ENCODE data around the gene PIP5KL1.

PIP5KL1 gene

DNA sequence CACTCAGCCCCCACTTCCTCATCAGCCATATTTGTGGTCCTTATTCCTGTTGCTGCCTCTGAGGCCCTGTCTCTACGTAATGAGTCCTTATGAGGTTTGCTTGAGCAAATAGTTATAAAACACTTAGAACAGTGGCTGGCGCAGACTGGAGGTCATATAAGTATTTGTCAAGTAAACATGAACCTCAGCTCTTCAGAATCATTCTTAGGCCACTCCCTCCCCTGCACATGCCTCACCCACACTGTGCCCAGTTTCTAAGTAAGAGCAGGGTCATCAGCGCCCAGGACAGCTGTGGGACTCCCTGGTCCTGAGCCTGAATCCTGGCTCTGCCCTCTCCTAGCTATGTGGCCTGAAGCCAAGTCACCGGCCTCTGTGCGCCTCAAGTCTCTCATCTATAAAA, 17.7 kb downstream of the PIP5KL1 start:
- DNase-seq = no peak

DNA sequence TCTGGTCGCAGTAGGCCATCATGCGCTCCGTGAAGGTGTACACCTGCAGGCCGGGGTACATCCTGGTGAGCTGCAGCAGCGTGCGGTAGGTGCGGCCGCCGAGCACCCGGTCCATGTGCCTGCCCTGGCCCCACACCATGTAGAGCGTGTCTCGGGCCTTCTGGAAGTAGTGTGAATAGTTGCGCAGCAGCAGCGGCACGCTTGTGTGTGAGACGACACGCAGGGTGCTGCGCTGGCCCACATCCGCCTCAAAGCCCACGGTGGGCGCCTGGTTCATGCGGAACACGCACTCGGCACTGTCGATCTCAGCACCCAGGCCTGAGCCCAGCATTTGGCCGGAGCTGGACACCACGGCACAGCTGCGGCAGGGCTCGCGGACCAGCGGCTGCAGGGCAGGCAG, 18.3 kb downstream of the PIP5KL1 start:
- DNase-seq = no peak

DNA sequence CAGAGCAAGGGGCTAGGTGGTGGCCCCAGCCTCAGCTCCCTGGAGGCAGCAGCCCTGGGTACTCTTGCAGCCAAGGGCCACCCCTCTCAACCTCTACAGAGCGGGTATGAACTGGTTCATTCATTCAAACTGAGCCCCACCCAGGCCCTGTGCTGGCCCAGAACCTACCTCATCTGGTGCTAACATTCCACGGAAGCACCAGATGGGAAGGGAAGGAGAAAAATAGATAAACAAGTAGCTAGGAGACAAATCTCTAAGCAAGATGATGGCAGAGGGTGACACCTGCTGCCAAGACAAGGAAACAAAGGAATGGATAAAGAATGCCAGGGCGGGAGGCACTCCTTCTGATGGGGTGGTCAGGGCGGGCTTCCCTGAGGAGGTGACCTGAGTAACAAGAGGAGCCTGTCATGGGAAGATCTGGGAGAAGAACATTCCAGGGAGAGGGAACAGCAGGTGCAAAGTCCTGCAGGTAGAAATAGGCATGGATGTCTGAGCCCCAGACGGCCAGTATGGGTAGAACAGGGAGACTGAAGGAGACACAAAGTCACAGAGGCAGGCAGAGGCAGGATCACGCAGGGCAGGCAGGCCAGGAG, 19.9 kb downstream of the PIP5KL1 start:
- DNase-seq = no peak

DNA sequence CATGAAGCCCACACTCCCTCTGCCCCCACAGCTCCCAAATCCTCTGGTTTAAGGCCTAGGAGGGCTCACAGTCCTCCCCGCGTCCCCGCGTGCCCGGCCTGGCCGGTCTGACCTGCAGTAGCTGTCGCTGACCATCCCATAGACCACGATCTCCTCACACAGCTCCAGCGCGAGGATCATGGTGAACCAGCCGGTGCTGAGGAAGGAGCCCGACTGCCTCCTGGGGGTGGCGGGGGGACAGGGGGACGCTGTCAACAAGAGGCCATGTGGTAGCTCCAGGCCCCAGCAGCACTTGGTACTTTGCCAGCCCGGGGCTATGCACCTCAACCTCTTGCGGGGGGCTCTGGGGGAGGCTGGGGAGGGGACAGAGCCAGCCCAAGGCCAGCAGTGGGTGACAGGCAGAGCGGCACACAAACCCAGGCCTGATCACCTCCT, 20.7 kb downstream of the PIP5KL1 start:
- DNase-seq = no peak

DNA sequence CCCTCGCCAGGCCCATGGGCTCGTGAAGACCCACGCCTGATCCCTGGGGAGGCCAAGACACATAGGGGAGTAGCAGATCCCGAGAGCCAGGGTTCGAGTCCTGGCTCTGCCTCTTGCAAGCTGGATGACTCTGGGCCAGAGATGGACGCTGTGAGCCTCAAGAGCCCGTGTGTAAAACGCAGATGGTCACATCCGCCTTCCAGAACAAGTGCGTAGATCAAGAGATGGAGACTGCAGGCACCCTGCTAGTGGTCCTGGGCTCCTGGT, 22.0 kb downstream of the PIP5KL1 start:
- no peak for DNase-seq

DNA sequence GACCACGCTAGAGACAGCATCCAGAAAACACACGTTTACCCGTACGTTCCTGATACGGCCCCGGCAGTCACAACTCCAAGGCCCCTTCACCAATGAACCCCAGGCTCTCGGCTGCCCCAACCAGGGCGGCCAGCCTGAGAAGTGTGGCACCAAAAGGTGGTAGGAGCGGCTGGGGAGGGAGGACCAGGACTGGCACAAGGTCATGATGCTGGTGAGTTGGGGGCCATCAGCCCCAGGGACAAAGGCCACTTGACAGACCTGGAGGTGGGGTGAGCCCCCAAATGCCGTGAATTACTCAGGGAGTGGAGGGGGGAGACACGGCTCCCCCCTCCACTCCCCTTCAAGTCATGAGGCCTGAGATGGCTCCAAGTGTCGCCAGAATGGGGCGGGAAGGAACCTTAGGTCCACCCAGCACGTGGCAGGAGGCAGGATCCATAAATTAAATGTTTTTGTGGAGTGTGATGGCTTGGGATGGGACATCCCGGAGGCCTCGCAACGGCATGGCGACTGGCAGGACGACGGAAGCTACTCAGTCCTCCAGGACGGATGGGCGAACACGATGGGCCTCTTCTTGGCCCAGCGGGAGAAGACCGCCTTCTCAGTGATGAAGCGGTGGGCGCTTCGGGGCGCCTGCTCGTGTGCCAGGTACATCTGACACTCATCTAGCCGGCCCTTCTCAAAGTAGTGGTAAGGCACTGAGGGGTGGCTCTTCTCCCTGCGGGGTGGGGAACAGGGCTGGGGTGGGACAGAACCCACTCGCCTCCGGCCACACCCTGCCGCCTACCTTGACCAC, 22.5 kb downstream of the PIP5KL1 start:
- DNase-seq = no peak

DNA sequence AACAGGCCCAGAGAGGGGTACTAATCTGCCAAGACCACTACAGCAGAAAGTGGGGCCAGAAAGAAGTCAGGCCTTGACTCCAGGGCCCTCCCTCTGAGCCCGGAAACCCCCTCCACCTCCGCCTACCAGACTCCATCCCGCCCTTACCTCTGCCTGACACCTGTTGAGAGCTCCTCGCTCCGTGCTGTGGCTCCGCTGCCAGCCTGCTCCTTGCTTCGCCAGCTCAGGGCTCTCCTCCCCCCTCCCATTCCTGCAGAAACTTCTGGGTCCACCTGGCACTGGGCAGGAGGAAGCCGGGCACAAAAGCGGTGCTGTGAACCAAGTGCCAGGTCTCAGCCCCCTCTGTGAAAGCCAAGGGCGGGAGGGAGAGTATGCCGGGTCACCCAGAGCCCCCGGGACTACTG, 24.8 kb downstream of the PIP5KL1 start:
- no peak for DNase-seq

DNA sequence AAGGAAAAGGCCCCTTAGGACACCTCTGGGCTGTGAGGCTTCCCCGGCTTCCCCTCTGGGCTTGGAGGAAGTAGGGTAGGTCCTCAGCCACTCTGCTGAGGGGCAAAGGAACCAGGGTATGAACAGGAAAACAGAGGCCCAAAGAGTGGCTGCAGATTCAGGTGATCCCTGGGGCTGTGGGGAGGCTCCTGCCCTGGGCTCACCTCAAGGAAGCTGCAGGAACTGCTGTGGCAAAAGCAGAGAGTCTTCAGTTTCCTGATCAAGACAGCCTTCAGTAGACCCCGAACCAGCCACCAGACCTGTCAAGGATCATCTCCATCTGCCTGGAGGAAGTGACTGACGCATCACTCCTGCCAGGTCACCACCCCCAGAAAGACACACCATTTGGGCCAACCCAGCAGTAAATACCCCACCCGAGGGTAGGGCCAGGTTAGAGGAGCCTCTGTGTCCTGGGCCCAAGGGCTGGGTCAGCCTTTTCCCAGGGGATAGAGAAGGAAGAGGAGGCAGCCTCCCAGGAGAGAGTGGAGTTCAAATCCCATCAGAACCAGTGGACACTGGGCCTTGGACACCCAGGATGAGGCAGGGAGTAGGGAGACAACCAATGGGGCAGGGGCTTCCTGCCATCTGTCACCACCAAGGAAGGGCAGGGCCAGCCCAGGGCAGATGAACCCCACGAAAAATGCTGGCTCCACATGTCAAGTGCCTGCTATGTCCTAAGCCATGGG, 25.4 kb downstream of the PIP5KL1 start:
- DNase-seq = peak; percentile 70

DNA sequence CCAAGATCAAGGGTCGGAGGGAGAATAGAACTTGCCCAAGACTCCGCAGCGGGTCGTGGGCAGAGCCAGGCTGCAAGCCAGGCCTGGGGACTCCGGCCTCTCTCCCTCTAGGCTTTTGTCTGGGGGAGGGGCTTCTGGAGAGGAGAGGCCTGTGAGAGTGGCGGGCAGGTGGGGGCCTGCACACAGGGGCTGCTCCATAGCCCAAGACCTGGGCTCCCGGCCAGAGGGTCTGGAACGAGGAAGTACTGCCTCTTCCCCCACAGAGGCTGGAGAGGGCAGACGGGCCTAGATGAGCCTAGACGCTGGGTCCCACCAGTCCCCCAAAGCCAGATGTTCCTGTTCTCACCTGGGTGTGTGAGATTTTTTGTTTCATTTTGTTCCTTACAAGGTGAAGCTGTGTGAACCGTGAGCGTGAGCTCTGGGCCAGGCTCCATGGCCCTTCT, 26.0 kb downstream of the PIP5KL1 start:
- peak; percentile 71 for DNase-seq

DNA sequence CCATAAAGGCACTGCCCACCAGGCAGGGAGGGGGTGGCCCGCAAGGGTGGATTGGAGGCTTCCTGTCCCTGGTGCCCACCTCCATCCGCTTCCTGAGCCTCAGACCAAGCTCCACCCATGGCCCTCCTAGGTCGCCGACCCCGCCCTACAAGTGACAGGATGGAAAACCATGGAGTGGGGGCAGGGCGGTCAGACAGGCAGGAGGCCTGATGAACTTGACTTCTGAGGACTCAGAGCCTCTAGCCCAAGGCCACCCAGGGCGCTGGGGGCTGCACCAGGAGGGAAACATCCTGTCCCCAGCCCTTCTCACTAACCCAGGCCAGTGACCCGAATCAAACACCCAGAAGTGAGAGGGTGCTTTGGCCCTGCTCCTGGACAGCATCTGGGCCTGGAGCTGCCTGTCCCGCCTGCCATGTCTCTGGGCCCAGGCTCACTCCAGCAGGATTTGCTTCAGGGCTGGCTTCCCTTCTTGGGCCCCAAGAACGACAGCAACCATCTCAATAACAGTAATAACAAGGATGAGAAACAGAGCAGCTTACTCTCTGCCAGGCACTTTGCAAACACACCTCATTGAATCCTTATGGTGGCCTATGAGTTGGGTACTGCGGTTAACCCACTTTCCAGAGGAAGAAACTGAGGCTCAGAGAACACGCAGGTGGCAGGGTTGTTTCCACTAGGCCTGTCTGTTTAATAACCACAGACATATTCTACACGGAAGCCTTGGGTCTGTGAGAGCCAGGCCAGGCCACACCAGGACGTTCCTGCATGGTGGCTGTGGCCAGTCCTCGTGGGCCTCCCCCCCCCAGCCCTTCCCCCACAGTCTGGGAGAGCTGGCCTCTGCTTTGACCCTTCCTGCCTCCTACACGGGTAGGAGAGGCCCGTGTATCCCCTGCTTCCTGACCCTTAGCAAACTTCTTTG, 26.8 kb downstream of the PIP5KL1 start:
- DNase-seq = peak; percentile 93

DNA sequence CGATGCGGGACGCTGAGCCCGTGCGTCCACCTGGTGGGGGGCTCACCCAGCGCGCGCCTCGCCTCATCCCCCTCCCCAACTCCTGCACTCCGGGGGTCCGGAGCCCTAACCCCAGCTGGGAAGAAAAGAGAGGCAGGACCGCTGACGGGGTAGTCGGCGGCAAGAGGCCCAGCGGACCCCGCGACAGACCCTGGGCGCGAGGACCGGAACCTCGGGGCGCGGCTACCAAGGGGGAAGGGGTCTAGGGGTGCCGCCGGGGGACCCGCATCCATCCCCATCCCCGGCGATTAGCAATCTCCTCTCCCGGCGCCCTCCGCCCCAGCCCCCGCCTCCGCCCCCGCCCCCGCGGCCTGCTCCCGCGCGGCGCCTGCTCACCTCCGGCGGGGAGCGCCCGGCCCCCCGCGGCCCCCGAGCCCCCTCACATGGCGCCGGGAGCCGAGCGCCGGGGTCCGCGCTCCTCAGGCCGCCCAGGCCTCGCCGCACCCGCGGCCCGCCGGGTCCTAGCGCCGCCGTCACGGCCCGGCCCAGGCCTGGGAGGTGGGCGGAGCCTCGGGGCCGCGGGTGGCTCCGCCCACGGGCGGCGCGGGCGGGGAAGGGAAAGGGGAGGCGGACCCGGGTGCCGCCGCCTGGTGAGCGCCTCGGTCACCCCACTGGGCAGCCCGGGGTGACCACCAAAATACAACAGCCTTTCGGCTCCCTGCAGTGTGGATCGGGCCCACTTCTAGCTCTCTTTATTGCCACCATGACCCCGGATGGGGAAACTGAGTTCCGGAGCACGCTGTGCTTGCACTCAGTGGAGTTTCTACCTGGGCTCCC, 31.2 kb downstream of the PIP5KL1 start, which contains the start of gene ST6GALNAC6:
TSS of gene ST6GALNAC6 (minus strand) at position 476 of the 816 bp plus-strand sequence. CDS start 1,622 bp downstream, outside the sequence.
- DNase-seq = peak; percentile 77

DNA sequence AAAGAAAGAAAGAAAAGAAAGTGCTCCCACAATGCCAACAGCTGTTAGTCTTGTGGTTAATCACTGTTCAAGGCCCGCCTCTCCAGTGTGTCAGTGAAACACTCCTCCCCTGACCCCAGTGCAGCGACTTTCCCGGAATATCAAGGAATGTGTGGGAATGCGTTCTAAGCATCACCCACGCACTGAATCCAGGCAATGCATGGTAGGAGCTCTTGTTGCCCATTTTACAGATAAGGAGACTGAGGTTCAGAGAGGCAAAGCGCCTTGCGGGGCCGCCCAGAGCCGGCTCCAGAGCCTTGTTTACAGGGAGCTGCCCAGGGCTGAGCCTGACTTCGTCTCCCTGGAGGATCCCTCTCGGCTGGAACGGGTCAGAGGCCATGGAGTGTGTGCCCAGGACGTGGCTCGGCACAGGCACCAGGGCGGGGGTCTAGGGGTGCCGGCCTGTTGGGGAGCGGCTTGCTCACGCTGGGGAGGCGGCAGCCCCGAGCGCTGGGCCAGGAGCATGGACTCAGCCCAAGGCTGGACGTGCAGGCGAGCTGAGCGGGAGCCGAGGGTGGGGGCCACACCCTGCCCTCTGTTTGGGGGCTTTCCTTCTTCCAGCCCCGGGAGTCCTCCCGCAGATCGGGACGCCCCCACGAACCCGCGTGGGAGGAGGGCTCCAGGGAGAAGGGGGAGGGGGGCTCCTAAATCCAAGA, 32.0 kb downstream of the PIP5KL1 start:
- no peak for DNase-seq

DNA sequence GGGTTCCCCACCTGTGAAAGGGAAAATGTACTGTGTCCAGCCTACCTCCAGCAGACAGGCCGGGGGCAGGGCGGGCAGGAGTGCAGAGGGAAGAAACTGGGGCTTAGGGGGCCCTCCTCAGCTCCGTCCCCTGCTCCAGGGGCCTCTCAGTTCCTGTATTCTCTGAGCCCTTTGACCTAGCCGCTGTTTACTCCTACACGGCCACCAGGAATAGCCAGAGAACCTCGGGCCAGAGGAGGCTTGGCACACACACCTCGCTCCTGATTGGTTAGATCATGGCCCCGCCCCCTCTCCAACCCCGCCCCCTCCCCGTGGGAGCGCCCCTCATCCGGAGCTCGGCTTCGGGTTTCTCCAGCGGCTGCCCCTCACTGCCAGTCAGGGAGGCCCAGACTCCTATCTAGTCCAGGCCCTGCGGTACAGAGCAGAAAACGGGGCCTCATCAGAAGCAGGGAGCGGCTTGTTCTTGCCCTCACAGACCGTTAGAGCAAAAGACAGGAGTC, 33.3 kb downstream of the PIP5KL1 start:
- no peak for DNase-seq

DNA sequence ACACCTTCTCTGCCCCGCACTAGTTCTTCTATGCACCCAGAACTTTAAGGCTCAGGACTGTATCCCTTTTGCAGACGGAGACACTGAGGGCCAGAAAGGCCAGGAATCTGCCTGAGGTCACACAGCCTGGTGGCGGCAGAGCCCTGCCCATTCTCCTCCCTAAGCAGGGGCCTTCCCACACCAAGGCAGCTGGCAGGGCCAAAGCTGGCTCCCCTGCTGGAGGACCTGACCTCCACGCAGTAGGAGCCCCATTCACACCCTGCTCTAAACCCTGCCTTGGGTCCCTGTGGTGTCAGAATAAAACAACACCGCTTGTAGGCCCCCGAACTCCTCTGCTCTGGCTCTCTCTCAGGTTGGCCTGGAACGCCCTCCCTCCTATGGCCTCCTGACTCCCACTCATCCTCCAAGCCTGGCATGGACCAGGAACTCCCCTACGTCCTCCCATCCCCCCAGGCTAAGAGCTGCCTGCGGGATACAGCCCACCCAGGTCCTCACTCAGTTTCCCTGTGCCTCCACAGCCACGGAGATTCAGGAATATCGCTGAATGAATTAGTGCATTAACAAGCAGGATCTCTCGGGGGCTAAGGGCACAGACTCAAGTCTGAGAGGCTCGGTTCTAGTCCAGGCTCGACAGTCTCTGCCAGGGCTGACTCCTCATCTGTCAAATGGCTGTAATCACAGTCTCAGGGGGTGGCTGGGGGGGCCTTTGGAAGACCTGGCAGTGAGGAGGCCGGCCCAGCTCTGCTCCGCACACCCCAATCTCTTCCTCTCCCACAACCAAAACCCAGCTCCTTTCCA, 34.0 kb downstream of the PIP5KL1 start:
- no peak for DNase-seq

DNA sequence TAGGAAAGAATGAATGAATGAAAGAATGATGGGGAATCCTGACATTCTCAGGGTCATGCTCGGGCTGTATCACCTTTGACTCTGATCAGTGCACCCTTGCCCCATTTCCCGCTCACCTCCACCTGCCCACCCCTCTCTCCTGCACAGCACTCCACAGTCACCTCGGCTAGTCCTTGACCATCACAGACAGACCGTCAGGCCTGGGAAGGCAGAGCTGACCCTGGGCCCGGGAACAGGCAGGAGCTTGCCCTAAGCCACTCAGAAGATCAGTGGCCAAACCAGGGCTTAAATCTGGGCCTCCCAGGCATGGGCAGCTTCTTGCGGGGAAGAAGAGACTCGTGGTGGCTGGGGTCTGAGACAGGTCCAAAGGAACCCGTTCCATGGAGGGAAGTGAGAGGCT, 34.8 kb downstream of the PIP5KL1 start:
- DNase-seq = no peak

DNA sequence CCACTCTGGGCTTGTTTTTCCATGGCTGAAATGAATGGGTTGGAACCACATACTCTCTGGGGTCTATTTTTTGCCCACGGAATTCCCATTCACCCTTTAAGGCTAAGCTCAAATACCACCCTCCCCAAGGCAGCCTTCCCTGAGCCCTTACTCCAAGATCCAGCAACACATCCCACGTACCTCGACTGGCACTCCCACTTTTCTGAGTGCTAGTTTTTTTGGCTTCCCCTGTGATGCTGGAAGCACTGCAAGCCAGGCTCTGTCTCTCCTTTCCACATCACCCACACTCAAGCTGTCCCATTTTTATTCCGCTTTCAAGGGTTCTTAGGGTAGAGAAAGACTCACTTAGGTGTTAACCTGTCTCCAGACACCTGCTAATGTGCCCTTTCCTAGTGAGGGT, 37.2 kb downstream of the PIP5KL1 start:
- DNase-seq = no peak

DNA sequence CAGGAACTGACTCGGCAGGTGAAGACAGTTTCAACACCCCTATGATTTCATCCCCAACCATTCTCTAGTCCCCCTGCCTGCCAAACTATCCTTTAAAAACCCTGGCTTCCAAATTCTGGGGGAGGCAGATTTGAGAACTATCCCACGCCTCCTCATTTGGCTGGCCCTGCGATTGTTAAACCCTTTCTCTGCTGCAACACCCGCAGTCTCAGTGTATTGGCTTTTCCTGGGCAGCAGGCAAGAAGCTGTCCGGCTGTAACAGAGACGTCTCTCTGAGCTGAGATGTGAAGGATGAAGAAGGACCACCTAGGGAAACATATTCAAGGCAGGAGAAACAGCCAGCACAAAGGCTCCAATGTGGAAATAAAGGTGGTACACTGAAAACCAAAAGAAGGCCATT, 37.7 kb downstream of the PIP5KL1 start:
- no peak for DNase-seq

DNA sequence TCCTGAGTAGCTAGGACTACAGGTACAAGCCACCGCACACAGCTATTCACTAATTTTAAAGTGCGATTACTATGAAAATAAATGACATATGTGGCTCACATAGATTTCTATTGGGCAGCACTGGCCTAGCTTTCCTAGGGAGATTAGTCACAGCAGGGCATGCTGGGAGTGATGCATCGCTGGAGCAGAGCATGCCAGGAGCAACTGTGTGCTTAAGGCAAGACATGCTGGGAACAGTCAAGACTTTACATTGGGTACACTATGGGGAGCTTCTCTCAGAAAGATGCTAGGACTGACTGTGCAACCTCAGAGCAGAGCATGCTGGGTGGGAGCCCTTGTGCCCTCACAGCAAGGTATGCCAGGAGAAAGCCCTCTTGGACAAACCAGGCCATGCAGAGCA, 40.5 kb downstream of the PIP5KL1 start:
- DNase-seq = no peak

DNA sequence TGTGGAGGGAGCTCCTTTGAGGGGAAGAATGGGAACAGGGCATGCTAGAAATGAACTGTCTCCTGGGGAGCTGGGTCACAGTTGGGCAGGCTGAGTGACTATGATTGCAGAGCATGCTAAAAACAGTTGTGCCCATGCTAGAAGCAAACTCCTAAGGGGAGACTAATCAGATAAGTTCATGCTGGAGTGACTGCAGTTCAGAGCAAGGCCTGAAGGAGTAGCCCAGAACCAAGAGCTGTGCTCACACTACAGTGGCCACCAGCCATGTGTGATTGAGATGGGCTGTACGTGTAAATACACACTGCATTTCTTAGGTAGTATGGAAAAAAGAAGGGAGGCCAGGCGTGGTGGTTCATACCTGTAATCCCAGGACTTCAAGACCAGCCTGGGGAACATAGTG, 42.8 kb downstream of the PIP5KL1 start:
- DNase-seq = no peak

DNA sequence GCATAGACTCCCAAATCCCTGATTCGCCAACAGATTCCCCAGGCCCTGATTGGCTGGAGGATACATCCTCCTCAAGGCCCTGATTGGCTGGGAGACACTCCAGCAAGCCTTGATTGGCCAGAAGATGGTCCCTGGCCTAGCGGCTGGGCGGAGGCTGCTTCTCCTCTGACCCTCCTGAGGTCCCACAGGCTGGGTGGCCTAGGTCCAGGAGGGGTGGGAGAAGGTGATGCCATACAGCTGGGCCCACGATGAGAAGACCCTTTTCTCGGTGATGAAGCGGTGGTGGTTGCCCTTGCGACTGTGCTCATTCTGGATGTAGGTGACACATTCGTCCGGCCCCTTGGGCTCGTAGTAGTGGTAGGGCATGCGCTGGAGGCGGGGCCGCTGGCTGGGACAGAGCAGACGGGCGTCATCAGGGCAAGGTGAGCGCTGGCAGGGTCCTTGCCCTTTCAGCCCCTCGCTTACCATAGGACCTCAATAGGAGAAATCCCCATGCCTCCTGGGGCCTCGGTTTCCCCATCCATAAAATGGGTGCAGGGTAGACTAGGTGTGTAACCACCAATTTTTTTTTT, 44.1 kb downstream of the PIP5KL1 start:
- DNase-seq = no peak
